Large intestine (tissue), 3 donors: ENCODE data around the gene HCN2. TPM values are rescaled to one million over a fixed set of nuclear protein-coding genes. Genes with fewer than 3 reads are reported as not detected.

Source experiments
- DNase-seq, 2 donors: peaks; one replicate each; pipeline versions ENCODE4 v3.0.0 to v3.0.0-alpha.2; 2013
- H3K27ac ChIP-seq: one replicate; pipeline ENCODE4 v1.5.1; 2013; ENCODE audit warnings: low read length
- H3K27me3 ChIP-seq: 2 replicates; pipeline ENCODE4 v1.6.1; 2013; ENCODE audit warnings: low read length; ENCODE audit not compliant: control insufficient read depth, insufficient read depth
- H3K36me3 ChIP-seq: 2 replicates; pipeline ENCODE4 v1.6.1; 2013; ENCODE audit warnings: low read length; ENCODE audit not compliant: control insufficient read depth, insufficient read depth
- H3K4me1 ChIP-seq: one replicate; pipeline ENCODE4 v1.6.1; 2013; ENCODE audit warnings: low read length; ENCODE audit not compliant: control insufficient read depth, insufficient read depth
- H3K4me3 ChIP-seq: one replicate; pipeline ENCODE4 v1.5.1; 2013; ENCODE audit warnings: low read length
- H3K9me3 ChIP-seq: one replicate; pipeline ENCODE4 v1.6.1; 2013; ENCODE audit warnings: mild to moderate bottlenecking, low read depth, low read length, moderate library complexity; ENCODE audit not compliant: control insufficient read depth
- WGBS: methylation state at CpG from one replicate; pipeline ENCODE4 v1.1.5; 2013; ENCODE audit warnings: low lambda C conversion rate; ENCODE audit not compliant: insufficient coverage; 5-methylcytosine and 5-hydroxymethylcytosine counted together
- polyA plus RNA-seq: library from polyadenylated mRNA; unstranded; fragments of 120-200 nt; gene quantifications from one replicate; pipeline ENCODE4 v1.2.1, GENCODE V29; 2013

Gene HCN2
- polyA plus RNA-seq, 1 donor = 0.76 TPM

DNA sequence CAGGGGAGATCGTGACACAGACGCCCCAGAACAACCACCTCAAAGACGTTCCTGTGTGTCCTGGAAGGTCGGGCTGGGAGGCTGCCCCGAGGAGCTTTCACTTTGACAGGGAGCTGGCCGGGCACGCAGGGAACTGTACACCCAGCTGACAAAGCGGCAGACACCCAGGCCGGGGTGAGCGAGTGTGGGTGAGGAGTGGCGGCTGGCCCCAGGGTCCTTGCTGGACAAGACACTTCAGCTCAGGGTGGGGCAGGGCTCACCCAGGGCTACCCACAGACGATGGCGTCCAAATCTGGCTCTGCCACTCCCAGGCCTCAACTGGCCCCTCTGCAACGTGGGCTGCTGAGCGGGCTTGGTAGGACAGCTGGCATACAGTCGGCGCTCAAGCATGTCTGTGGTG lies 52.0 kb downstream of the HCN2 start:
- DNase-seq = no peak
- H3K4me3 ChIP-seq = no peak overlapping the region
- WGBS = no CpG with 5 or more reads among the region's 17 CpGs

DNA sequence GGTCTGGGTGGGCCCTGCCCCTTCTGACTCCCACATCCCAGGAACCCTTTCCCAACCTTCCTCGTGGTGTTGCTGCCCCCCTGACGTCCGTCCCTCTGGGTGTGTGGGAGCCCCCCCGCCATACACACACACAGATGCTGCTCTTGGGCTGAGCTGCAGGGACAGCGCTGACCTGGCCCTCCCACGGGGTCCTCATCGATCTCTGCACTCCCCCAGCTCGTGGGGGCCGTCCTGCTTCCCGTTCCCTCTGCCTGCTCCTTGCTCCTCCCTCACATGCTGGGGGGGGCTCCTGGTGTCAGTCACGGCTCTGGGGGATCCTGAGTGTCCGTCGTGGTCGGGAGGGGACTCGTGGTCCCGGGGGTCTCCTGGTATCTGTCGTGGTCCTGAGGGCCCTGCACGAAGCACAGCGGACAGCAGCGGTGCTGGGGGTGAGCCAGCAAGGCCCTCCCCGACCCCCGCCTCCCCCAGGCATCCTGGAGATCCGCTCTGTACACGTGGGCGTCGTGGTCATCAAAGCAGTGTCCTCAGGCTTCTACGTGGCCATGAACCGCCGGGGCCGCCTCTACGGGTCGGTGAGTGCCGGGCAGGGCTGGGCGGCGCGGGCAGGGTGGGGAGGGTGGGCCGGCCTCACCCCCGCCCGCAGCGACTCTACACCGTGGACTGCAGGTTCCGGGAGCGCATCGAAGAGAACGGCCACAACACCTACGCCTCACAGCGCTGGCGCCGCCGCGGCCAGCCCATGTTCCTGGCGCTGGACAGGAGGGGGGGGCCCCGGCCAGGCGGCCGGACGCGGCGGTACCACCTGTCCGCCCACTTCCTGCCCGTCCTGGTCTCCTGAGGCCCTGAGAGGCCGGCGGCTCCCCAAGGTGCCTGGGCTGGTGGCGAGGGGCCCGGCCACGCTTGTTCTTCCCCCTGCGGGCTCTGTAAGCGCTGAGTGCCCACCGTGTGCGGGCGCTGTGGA lies 53.4 kb downstream of the HCN2 start:
- H3K4me1 ChIP-seq = peaks cover 12% of the 10 kb centered on the region
- WGBS = no CpG with 5 or more reads among the region's 70 CpGs

More for the DNA sequence above, 52.0 kb downstream of the HCN2 start:
- H3K9me3 ChIP-seq = peaks cover 23% of the 10 kb centered on the region
- no peak overlapping the region for H3K27ac ChIP-seq
- peaks cover 12% of the 10 kb centered on the region for H3K4me1 ChIP-seq
- peaks cover 18% of the 10 kb centered on the region for H3K36me3 ChIP-seq
- H3K27me3 ChIP-seq = peaks cover 14% of the 10 kb centered on the region

GRCh38 chr19:643736-644135 lies 54.1 kb downstream of the HCN2 start:
- WGBS = no CpG with 5 or more reads among the region's 24 CpGs
- peaks cover 36% of the 10 kb centered on the region for H3K36me3 ChIP-seq

More for the DNA sequence above, 53.4 kb downstream of the HCN2 start:
- DNase-seq = no peak
- H3K36me3 ChIP-seq = peaks cover 31% of the 10 kb centered on the region
- H3K4me3 ChIP-seq = no peak overlapping the region
- peaks cover 23% of the 10 kb centered on the region for H3K9me3 ChIP-seq
- H3K27me3 ChIP-seq = peaks cover 11% of the 10 kb centered on the region
- no peak overlapping the region for H3K27ac ChIP-seq

DNA sequence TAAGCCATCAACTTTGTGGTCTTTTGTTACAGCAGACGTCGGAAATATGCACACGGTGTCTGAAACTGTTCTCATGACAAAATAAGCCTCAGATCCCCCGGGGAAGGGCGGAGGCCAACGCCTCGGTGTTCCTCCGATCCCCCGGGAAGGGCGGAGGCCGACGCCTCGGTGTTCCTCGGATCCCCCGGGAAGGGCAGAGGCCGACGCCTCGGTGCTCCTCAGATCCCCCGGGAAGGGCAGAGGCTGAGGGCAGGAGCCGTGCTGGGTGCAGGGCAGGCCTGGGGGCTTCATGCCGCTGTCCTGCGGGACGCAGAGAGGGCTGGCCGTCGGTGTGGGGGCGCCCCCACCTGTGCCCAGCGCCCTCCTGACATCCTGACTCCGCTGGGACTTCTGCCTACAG lies 54.7 kb downstream of the HCN2 start:
- Histone ChIP-seq H3K27ac (no peak overlapping the region), H3K4me3 (no peak overlapping the region), H3K36me3 (peaks cover 42% of the 10 kb centered on the region), H3K9me3 (peaks cover 18% of the 10 kb centered on the region), H3K27me3 (no peaks in the 10 kb centered on the region), H3K4me1 (peaks cover under 1% of the 10 kb centered on the region)
- no peak for DNase-seq
- WGBS = no CpG with 5 or more reads among the region's 28 CpGs

More at GRCh38 chr19:643736-644135, 54.1 kb downstream of the HCN2 start:
- Histone ChIP-seq H3K9me3 (peaks cover 23% of the 10 kb centered on the region), H3K4me1 (peaks cover 7% of the 10 kb centered on the region), H3K27ac (no peak overlapping the region), H3K4me3 (no peak overlapping the region), H3K27me3 (peaks cover 5% of the 10 kb centered on the region)
- no peak for DNase-seq

GRCh38 chr19:644789-645188 lies 55.1 kb downstream of the HCN2 start:
- DNase-seq = no peak
- no peaks in the 10 kb centered on the region for H3K4me1 ChIP-seq
- no peaks in the 10 kb centered on the region for H3K27me3 ChIP-seq
- H3K27ac ChIP-seq = no peak overlapping the region
- peaks cover 46% of the 10 kb centered on the region for H3K36me3 ChIP-seq
- WGBS = no CpG with 5 or more reads among the region's 14 CpGs
- no peak overlapping the region for H3K4me3 ChIP-seq
- peaks cover 16% of the 10 kb centered on the region for H3K9me3 ChIP-seq

GRCh38 chr19:645912-646778 lies 56.5 kb downstream of the HCN2 start:
- no CpG with 5 or more reads among the region's 62 CpGs for WGBS
- Histone ChIP-seq H3K27ac (no peak overlapping the region), H3K9me3 (peaks cover 10% of the 10 kb centered on the region), H3K36me3 (peaks cover 54% of the 10 kb centered on the region), H3K4me3 (no peak overlapping the region), H3K4me1 (no peaks in the 10 kb centered on the region), H3K27me3 (no peaks in the 10 kb centered on the region)
- DNase-seq = no peak

- Histone ChIP-seq H3K4me3 (no peak overlapping the region), H3K36me3 (peaks cover 61% of the 10 kb centered on the region), H3K27me3 (no peaks in the 10 kb centered on the region), H3K9me3 (peaks cover 10% of the 10 kb centered on the region), H3K4me1 (no peaks in the 10 kb centered on the region), H3K27ac (no peak overlapping the region)
- DNase-seq = no peak
- no CpG with 5 or more reads among the region's 48 CpGs for WGBS
These were observed 57.3 kb downstream of the HCN2 start for GRCh38 chr19:646779-647565.

- no peak overlapping the region for H3K27ac ChIP-seq
- no peak overlapping the region for H3K4me3 ChIP-seq
- H3K4me1 ChIP-seq = no peaks in the 10 kb centered on the region
- no peak for DNase-seq
- peaks cover 10% of the 10 kb centered on the region for H3K9me3 ChIP-seq
- WGBS = 94% methylated on average over 5 of the region's 52 CpGs
- H3K36me3 ChIP-seq = peaks cover 68% of the 10 kb centered on the region
- H3K27me3 ChIP-seq = no peaks in the 10 kb centered on the region
These were observed 58.0 kb downstream of the HCN2 start for GRCh38 chr19:647566-648284.

- WGBS = no CpG with 5 or more reads among the region's 29 CpGs
These were observed 58.6 kb downstream of the HCN2 start for GRCh38 chr19:648305-648704.

More at GRCh38 chr19:648305-648704, 58.6 kb downstream of the HCN2 start:
- peaks cover 10% of the 10 kb centered on the region for H3K9me3 ChIP-seq
- H3K4me1 ChIP-seq = no peaks in the 10 kb centered on the region
- no peak for DNase-seq
- peaks cover 74% of the 10 kb centered on the region for H3K36me3 ChIP-seq
- H3K4me3 ChIP-seq = no peak overlapping the region
- H3K27me3 ChIP-seq = no peaks in the 10 kb centered on the region
- H3K27ac ChIP-seq = no peak overlapping the region
